Suprapubic skin (tissue), 3 donors: Measurements from ENCODE around the gene CDYL2.

Experiments used
- POLR2A ChIP-seq, 2 donors: fragments of 450-650 bp; IDR thresholded peaks; one replicate each; pipeline ENCODE4 v1.6.1; 2017; ENCODE audit warnings: antibody characterized with exemption in 2 of 2, mild to moderate bottlenecking in 2 of 2, moderate library complexity in 2 of 2
- TF ChIP-seq, protein P1 (sequence below), 2 donors: fragments of 200-600 bp in 1 of 2; fragments of 450-650 bp in 1 of 2; sonication (generic) in 1 of 2; IDR thresholded peaks; one replicate each; pipeline ENCODE4 v1.5.1; 2016 to 2019; ENCODE audit warnings: antibody characterized with exemption in 2 of 2, mild to moderate bottlenecking in 1 of 2, moderate library complexity in 1 of 2

DNA sequence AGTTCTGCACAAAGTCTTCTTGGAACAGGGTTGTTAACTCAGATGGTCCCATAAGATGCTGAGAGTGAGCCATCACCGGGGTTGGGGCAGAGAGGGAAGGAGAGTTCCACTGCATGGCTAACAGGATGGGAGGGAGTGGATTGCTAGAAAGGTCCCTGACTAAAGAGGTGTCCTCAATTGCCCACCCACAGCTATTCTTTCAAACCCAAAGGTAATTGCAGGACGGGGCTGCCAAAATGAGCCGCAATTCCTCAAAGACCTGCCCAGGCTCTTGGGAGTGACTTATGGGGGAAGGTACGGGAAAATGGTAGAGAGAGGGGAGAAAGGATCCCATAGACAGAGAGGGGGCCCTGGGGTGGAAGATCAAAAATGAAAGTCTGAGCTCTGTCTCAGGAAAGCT is 203.2 kb downstream of the CDYL2 start:
- TF ChIP-seq POLR2A (IDR thresholded peaks at IDR 0.05) = no peak
- TF ChIP-seq, protein P1, sequence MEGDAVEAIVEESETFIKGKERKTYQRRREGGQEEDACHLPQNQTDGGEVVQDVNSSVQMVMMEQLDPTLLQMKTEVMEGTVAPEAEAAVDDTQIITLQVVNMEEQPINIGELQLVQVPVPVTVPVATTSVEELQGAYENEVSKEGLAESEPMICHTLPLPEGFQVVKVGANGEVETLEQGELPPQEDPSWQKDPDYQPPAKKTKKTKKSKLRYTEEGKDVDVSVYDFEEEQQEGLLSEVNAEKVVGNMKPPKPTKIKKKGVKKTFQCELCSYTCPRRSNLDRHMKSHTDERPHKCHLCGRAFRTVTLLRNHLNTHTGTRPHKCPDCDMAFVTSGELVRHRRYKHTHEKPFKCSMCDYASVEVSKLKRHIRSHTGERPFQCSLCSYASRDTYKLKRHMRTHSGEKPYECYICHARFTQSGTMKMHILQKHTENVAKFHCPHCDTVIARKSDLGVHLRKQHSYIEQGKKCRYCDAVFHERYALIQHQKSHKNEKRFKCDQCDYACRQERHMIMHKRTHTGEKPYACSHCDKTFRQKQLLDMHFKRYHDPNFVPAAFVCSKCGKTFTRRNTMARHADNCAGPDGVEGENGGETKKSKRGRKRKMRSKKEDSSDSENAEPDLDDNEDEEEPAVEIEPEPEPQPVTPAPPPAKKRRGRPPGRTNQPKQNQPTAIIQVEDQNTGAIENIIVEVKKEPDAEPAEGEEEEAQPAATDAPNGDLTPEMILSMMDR (IDR thresholded peaks at IDR 0.05) = no peak
